Activated CD4-positive, alpha-beta T cell treated with anti-CD3 and anti-CD28 coated beads for 24 hours (primary cell): Measurements from ENCODE around the gene TBC1D24.
"Not testable (repeated sequence)": the region's sequence is repeated elsewhere in the genome, so short reads cannot be mapped to it uniquely, and the experiment has no call there.

Experiments used
- DNase-seq, 2 donors: peaks; one replicate each; pipeline ENCODE4 v3.0.0-alpha.2; 2020; ENCODE audit warnings: low read depth in 2 of 2

TBC1D24 gene

GRCh38 chr16:2468725-2469398 lies 6.1 kb upstream of the TBC1D24 start:
- no peak for DNase-seq

GRCh38 chr16:2469399-2470233 lies 5.3 kb upstream of the TBC1D24 start:
- no peak for DNase-seq

- DNase-seq = no peak
Observed at GRCh38 chr16:2470234-2470601, 4.7 kb upstream of the TBC1D24 start.

GRCh38 chr16:2470603-2471015 lies 4.3 kb upstream of the TBC1D24 start:
- DNase-seq = no peak

- no peak for DNase-seq
Observed at GRCh38 chr16:2471016-2471652, 3.8 kb upstream of the TBC1D24 start, which contains the start of gene NTN3. Gene NTN3, plus strand, starts transcription at chr16:2471297. Its CDS starts 405 bp downstream, at chr16:2471702.

- no peak for DNase-seq
Observed at GRCh38 chr16:2471653-2472487, 3.1 kb upstream of the TBC1D24 start.

GRCh38 chr16:2472488-2472864 lies 2.5 kb upstream of the TBC1D24 start:
- DNase-seq = no peak

- DNase-seq = no peak
Observed at GRCh38 chr16:2472885-2473445, 2.0 kb upstream of the TBC1D24 start.

GRCh38 chr16:2473446-2473926 lies 1.4 kb upstream of the TBC1D24 start:
- no peak for DNase-seq

- peak in 1 of 2 donors; percentile 43 for DNase-seq
Observed at GRCh38 chr16:2473999-2474876, 689 bp upstream of the TBC1D24 start.

GRCh38 chr16:2475413-2476344 lies 752 bp downstream of the TBC1D24 start:
- DNase-seq = no peak

- DNase-seq = no peak
Observed at GRCh38 chr16:2476345-2476720, 1.4 kb downstream of the TBC1D24 start.

- DNase-seq = no peak
Observed at GRCh38 chr16:2476741-2477140, 1.8 kb downstream of the TBC1D24 start.

- no peak for DNase-seq
Observed at GRCh38 chr16:2477327-2477726, 2.4 kb downstream of the TBC1D24 start.

GRCh38 chr16:2478279-2478678 lies 3.4 kb downstream of the TBC1D24 start:
- no peak for DNase-seq

GRCh38 chr16:2479996-2480395 lies 5.1 kb downstream of the TBC1D24 start:
- DNase-seq = not testable (repeated sequence)

- DNase-seq = no peak
Observed at GRCh38 chr16:2480948-2481347, 6.0 kb downstream of the TBC1D24 start.

GRCh38 chr16:2481676-2482075 lies 6.7 kb downstream of the TBC1D24 start:
- DNase-seq = no peak

- DNase-seq = no peak
Observed at GRCh38 chr16:2482249-2482648, 7.3 kb downstream of the TBC1D24 start.
